Uterus (tissue), 4 donors: ENCODE data around the gene AKAP7. TPM values are rescaled to one million over a fixed set of nuclear protein-coding genes. Genes with fewer than 3 reads are reported as not detected.

Experiments
- DNase-seq, 2 donors: peaks; one replicate each; pipeline ENCODE4 v3.0.0-alpha.2; 2019 to 2020
- H3K27ac ChIP-seq, 2 donors: fragments of 200-600 bp; sonication (generic); 1 replicate in 1 of 2; 2 replicates in 1 of 2; pipeline ENCODE4 v1.5.1; 2016 to 2018
- H3K27me3 ChIP-seq, 2 donors: fragments of 200-600 bp; sonication (generic); one replicate each; pipeline ENCODE4 v1.5.1; 2018 to 2019; ENCODE audit warnings: control low read depth in 1 of 2
- H3K36me3 ChIP-seq, 2 donors: fragments of 200-600 bp; sonication (generic); one replicate each; pipeline ENCODE4 v1.5.1; 2019; ENCODE audit warnings: control low read depth in 1 of 2
- H3K4me1 ChIP-seq, 2 donors: fragments of 200-600 bp; sonication (generic); one replicate each; pipeline ENCODE4 v1.5.1; 2018 to 2019; ENCODE audit warnings: control low read depth in 1 of 2
- H3K4me3 ChIP-seq, 2 donors: fragments of 200-600 bp; sonication (generic); 1 replicate in 1 of 2; 2 replicates in 1 of 2; pipeline ENCODE4 v1.5.1; 2018 to 2019; ENCODE audit warnings: mild to moderate bottlenecking in 1 of 2
- H3K9me3 ChIP-seq, 2 donors: fragments of 200-600 bp; sonication (generic); one replicate each; pipeline ENCODE4 v1.5.1; 2019; ENCODE audit warnings: control low read depth in 1 of 2
- POLR2A ChIP-seq, 2 donors: fragments of 450-650 bp; IDR thresholded peaks; one replicate each; pipeline ENCODE4 v1.6.1; 2016; ENCODE audit warnings: antibody characterized with exemption in 2 of 2, mild to moderate bottlenecking in 1 of 2, moderate library complexity in 1 of 2
- intact Hi-C: fragments of 100-400 bp; cut with DNase I; formaldehyde crosslinking; loops from one replicate; pipeline ENCODE4 v1.15.1; 2023; ENCODE audit warnings: low total_unique reads
- total RNA-seq, 4 donors: library from RNA; depleted of rRNA in 3 of 4; stranded (reverse); fragments of >200 nt in 3 of 4; gene quantifications; one replicate each; pipeline versions ENCODE4 v1.1.0 to v1.2.4, GENCODE V29; 2014 to 2023
- TF ChIP-seq, protein P1 (sequence below), 4 experiments: fragments of 200-600 bp in 2 of 4; fragments of 450-650 bp in 2 of 4; sonication (generic) in 2 of 4; IDR thresholded peaks; one replicate each; pipeline ENCODE4 v1.5.1; 2016 to 2019; ENCODE audit warnings: antibody characterized with exemption in 4 of 4, mild to moderate bottlenecking in 2 of 4, moderate library complexity in 1 of 4
- donor health status: DM: yes; HTN: yes; CAD: no.

The AKAP7 gene
- total RNA-seq, 4 donors from 2014 or later: 7.4 to 25.3 (median 21.3) TPM

DNA sequence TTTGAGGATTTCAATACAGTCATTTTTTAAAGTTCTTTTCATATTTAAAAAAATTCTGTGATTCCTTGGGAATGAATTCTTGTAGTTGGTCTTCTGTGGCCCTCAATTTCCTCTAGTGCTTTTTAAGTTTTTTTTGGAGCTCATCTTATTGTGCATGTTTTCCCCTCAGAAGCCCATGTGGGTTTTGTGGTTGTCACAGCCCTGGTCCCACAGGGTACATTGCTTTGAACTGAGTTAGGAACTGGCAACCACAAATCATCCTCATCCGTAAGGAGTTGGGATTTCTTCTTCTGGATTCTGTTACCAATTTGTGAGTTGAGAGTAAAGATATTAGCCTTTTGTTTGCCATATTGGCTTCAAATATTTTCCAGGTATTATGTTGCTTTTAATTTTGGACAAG lies 89.9 kb downstream of the AKAP7 start:
- no peak overlapping the region for H3K27ac ChIP-seq
- no peak for TF ChIP-seq POLR2A (IDR thresholded peaks at IDR 0.05)
- TF ChIP-seq, protein P1, sequence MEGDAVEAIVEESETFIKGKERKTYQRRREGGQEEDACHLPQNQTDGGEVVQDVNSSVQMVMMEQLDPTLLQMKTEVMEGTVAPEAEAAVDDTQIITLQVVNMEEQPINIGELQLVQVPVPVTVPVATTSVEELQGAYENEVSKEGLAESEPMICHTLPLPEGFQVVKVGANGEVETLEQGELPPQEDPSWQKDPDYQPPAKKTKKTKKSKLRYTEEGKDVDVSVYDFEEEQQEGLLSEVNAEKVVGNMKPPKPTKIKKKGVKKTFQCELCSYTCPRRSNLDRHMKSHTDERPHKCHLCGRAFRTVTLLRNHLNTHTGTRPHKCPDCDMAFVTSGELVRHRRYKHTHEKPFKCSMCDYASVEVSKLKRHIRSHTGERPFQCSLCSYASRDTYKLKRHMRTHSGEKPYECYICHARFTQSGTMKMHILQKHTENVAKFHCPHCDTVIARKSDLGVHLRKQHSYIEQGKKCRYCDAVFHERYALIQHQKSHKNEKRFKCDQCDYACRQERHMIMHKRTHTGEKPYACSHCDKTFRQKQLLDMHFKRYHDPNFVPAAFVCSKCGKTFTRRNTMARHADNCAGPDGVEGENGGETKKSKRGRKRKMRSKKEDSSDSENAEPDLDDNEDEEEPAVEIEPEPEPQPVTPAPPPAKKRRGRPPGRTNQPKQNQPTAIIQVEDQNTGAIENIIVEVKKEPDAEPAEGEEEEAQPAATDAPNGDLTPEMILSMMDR (IDR thresholded peaks at IDR 0.05): no peak
- H3K36me3 ChIP-seq: no peaks in the 10 kb centered on the region
- no peaks in the 10 kb centered on the region for H3K27me3 ChIP-seq
- intact Hi-C loops: no loop called here
- no peak overlapping the region for H3K4me3 ChIP-seq
- no peak for DNase-seq
- no peaks in the 10 kb centered on the region for H3K4me1 ChIP-seq
- H3K9me3 ChIP-seq: no peaks in the 10 kb centered on the region

DNA sequence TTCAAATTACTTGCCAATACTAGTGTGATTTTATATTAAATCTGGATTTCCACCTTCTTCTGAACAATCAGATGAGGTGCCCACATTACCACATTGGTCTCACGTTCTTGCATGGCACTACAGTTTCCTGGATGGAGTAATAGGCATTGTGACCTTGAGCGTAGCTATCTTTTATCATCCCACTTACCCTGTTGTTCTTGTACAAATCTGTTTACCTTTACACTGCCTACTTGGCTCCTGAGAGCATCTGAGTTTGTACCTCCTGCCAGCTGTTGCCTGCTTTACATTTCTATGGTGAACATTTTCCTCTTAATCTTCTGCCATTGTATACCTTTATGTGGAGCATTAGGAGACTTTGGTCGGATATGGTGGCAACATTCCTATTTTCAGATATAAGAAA lies 90.7 kb downstream of the AKAP7 start:
- H3K27ac ChIP-seq: no peak overlapping the region
- TF ChIP-seq, protein P1 (IDR thresholded peaks at IDR 0.05): no peak
- no peak for TF ChIP-seq POLR2A (IDR thresholded peaks at IDR 0.05)
- no peak overlapping the region for H3K4me3 ChIP-seq
- no peak for DNase-seq
- H3K4me1 ChIP-seq: no peaks in the 10 kb centered on the region
- no peaks in the 10 kb centered on the region for H3K9me3 ChIP-seq
- intact Hi-C loops: no loop called here
- H3K36me3 ChIP-seq: no peaks in the 10 kb centered on the region
- no peaks in the 10 kb centered on the region for H3K27me3 ChIP-seq

DNA sequence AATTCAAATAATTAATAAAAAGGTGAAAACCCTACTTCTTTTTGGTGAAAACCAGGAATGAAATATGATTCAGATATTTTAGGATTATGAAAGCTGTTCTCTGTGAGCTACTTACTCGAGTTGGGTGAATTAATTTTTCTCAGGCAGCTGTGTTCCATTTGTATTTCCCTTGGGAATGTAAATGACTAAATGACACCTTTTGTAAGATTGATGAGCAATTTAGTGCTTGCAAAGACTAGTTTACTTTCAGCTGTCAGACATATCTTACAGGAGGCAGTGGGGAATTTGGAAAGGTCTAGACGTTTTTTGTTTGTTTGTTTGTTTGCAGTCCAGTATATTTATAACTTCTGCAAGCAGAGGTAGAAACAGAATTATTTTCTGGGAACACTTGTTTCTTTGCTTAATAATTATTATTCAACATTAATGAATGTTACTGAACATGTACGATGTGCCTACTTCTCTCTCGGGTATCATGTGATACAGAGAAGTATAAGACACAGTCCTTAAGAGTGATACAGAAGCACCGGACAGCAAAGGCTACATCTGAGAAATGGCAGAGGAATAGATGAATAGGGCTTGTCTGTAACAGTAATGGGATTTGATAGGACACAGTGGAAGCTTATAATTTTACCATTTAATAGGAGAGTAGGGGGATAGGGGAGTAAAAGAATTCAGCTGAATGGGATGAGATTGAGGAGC lies 91.3 kb downstream of the AKAP7 start:
- H3K4me1 ChIP-seq: no peaks in the 10 kb centered on the region
- TF ChIP-seq POLR2A (IDR thresholded peaks at IDR 0.05): no peak
- TF ChIP-seq, protein P1 (IDR thresholded peaks at IDR 0.05): no peak
- intact Hi-C loops: no loop called here

DNA sequence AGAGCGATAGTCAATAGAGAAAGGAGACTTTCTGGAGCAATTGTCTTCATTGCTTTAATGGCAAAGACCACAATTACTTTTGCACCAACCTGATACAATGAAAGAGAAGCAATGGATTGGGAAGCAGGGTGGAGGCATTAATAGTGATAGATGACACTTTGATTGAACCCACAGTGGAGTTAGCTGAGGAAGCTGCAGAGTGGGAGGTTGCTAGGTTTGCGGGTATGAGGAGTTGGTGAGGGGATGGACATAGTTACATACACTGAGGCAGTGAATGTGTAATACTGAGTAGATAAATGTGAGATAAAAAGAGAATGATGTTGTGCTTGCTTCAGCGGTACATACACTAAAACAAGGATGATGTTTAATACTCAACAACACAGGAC lies 91.9 kb downstream of the AKAP7 start:
- no peaks in the 10 kb centered on the region for H3K36me3 ChIP-seq
- no peak for DNase-seq
- intact Hi-C loops: no loop called here
- no peak overlapping the region for H3K4me3 ChIP-seq
- H3K4me1 ChIP-seq: no peaks in the 10 kb centered on the region
- H3K27me3 ChIP-seq: no peaks in the 10 kb centered on the region
- no peaks in the 10 kb centered on the region for H3K9me3 ChIP-seq
- TF ChIP-seq, protein P1 (IDR thresholded peaks at IDR 0.05): no peak
- TF ChIP-seq POLR2A (IDR thresholded peaks at IDR 0.05): no peak
- H3K27ac ChIP-seq: no peak overlapping the region

More for the DNA sequence above, 91.3 kb downstream of the AKAP7 start:
- H3K4me3 ChIP-seq: no peak overlapping the region
- no peaks in the 10 kb centered on the region for H3K27me3 ChIP-seq
- H3K27ac ChIP-seq: no peak overlapping the region
- no peaks in the 10 kb centered on the region for H3K9me3 ChIP-seq
- DNase-seq: no peak
- H3K36me3 ChIP-seq: no peaks in the 10 kb centered on the region

DNA sequence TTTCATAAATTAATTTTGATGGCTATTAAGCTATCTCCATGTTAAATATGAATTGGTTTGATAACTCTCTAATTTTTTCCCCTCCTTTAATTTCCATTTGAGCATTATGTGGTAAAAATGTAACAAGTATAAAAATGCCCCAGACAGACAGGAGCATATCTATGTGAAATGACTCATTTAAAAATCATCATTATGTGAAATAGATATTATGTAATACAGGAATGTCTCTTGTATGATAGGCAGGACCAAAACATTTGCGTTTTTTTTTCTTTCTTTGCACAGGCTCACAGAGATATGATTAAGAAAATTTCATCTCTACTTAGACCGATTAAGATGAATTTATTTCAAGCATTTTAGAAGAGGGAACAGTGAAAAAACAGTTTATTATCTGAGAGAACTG lies 95.8 kb downstream of the AKAP7 start:
- Histone ChIP-seq H3K36me3 (no peaks in the 10 kb centered on the region), H3K9me3 (no peaks in the 10 kb centered on the region), H3K27me3 (no peaks in the 10 kb centered on the region), H3K4me1 (no peaks in the 10 kb centered on the region), H3K27ac (no peak overlapping the region), H3K4me3 (no peak overlapping the region)
- TF ChIP-seq, protein P1 (IDR thresholded peaks at IDR 0.05): no peak
- TF ChIP-seq POLR2A (IDR thresholded peaks at IDR 0.05): no peak
- DNase-seq: no peak
- intact Hi-C loops: no loop called here
